ENCODE data around the gene TBC1D21. TPM values are rescaled to one million over a fixed set of nuclear protein-coding genes. Genes with fewer than 3 reads are reported as not detected.

Gene TBC1D21
- total RNA-seq, 1 experiment from 2014 or later, result not detected

GRCh38 chr15:73888224-73889041 is 15.1 kb downstream of the TBC1D21 start:
- no peak for DNase-seq (ENCODE audit: low spot score)
- H3K9me3 ChIP-seq (ENCODE audit: low read depth, low read length, poor library complexity, severe bottlenecking), result no peaks in the 10 kb centered on the region
- TF ChIP-seq CTCF (conservative IDR thresholded peaks at IDR 0.05; ENCODE audit: low read depth, low read length) (no peak), EZH2 (IDR thresholded peaks at IDR 0.05; ENCODE audit: borderline replicate concordance, low read depth, low read length, poor library complexity, severe bottlenecking) (no peak)
- CTCF ChIA-PET, result interaction anchor here (0.7 kb wide), 1 partner anchor 1064 kb away, joined by 8 read pairs; no protein-coding TSS in a partner anchor
- no peak overlapping the region for H3K4me3 ChIP-seq (ENCODE audit: low read depth, low read length, poor library complexity, severe bottlenecking)
- H3K4me1 ChIP-seq (ENCODE audit: insufficient read depth, low read length, poor library complexity, severe bottlenecking), result no peaks in the 10 kb centered on the region
- H3K27me3 ChIP-seq (replicated peaks; ENCODE audit: insufficient read depth, low read depth, low read length, poor library complexity), result no peaks in the 10 kb centered on the region
- no TSS peak for BruUV-seq (replicated peaks)
- intact Hi-C loops (cut with micrococcal nuclease; ENCODE audit: unreplicated experiment), result no loop called here
- no peak overlapping the region for H3K27ac ChIP-seq (ENCODE audit: low read depth, low read length, poor library complexity, severe bottlenecking)
- POLR2A ChIA-PET (ENCODE audit: low non-redundant PET), result interaction anchor here (0.7 kb wide), 1 partner anchor 63 kb away, joined by 16 read pairs; no protein-coding TSS in a partner anchor
- H3K36me3 ChIP-seq (ENCODE audit: insufficient read depth, low read length, poor library complexity, severe bottlenecking), result no peaks in the 10 kb centered on the region

GRCh38 chr15:73889053-73889761 is 15.8 kb downstream of the TBC1D21 start:
- Histone ChIP-seq H3K9me3 (ENCODE audit: low read depth, low read length, poor library complexity, severe bottlenecking) (no peaks in the 10 kb centered on the region), H3K36me3 (ENCODE audit: insufficient read depth, low read length, poor library complexity, severe bottlenecking) (no peaks in the 10 kb centered on the region), H3K27me3 (replicated peaks; ENCODE audit: insufficient read depth, low read depth, low read length, poor library complexity) (no peaks in the 10 kb centered on the region), H3K27ac (ENCODE audit: low read depth, low read length, poor library complexity, severe bottlenecking) (no peak overlapping the region), H3K4me3 (ENCODE audit: low read depth, low read length, poor library complexity, severe bottlenecking) (no peak overlapping the region), H3K4me1 (ENCODE audit: insufficient read depth, low read length, poor library complexity, severe bottlenecking) (no peaks in the 10 kb centered on the region)
- BruUV-seq (replicated peaks), result no TSS peak
- DNase-seq (ENCODE audit: low spot score), result no peak
- ChIA-PET CTCF (no interaction called here), POLR2A (ENCODE audit: low non-redundant PET) (interaction anchor here (0.7 kb wide), 1 partner anchor 62 kb away, joined by 16 read pairs; no protein-coding TSS in a partner anchor)
- TF ChIP-seq CTCF (conservative IDR thresholded peaks at IDR 0.05; ENCODE audit: low read depth, low read length) (no peak), EZH2 (IDR thresholded peaks at IDR 0.05; ENCODE audit: borderline replicate concordance, low read depth, low read length, poor library complexity, severe bottlenecking) (no peak)
- intact Hi-C loops (cut with micrococcal nuclease; ENCODE audit: unreplicated experiment), result no loop called here

- no peaks in the 10 kb centered on the region for H3K36me3 ChIP-seq (ENCODE audit: insufficient read depth, low read length, poor library complexity, severe bottlenecking)
- ChIA-PET POLR2A (ENCODE audit: low non-redundant PET) (no interaction called here), CTCF (no interaction called here)
- no peak for DNase-seq (ENCODE audit: low spot score)
- TF ChIP-seq EZH2 (IDR thresholded peaks at IDR 0.05; ENCODE audit: borderline replicate concordance, low read depth, low read length, poor library complexity, severe bottlenecking) (no peak), CTCF (conservative IDR thresholded peaks at IDR 0.05; ENCODE audit: low read depth, low read length) (no peak)
- no peaks in the 10 kb centered on the region for H3K27me3 ChIP-seq (replicated peaks; ENCODE audit: insufficient read depth, low read depth, low read length, poor library complexity)
- intact Hi-C loops (cut with micrococcal nuclease; ENCODE audit: unreplicated experiment), result no loop called here
- H3K4me1 ChIP-seq (ENCODE audit: insufficient read depth, low read length, poor library complexity, severe bottlenecking), result no peaks in the 10 kb centered on the region
- no peak overlapping the region for H3K4me3 ChIP-seq (ENCODE audit: low read depth, low read length, poor library complexity, severe bottlenecking)
- no peak overlapping the region for H3K27ac ChIP-seq (ENCODE audit: low read depth, low read length, poor library complexity, severe bottlenecking)
- BruUV-seq (replicated peaks), result no TSS peak
- H3K9me3 ChIP-seq (ENCODE audit: low read depth, low read length, poor library complexity, severe bottlenecking), result no peaks in the 10 kb centered on the region
Observed at GRCh38 chr15:73889762-73890124, 16.4 kb downstream of the TBC1D21 start.

Data from A673 (cell line).